Small intestine (tissue), 7 donors: ENCODE data around the gene ZNF653. TPM values are rescaled to one million over a fixed set of nuclear protein-coding genes. Genes with fewer than 3 reads are reported as not detected.
"Not testable (repeated sequence)": the region's sequence is repeated elsewhere in the genome, so short reads cannot be mapped to it uniquely, and the experiment has no call there.

ENCODE experiments used
- DNase-seq, 2 donors: peaks; one replicate each; pipeline versions ENCODE4 v3.0.0 to v3.0.0-alpha.2; 2013
- FAIRE-seq: peaks from 2 replicates; lab custom pipeline; 2012; peaks lifted over from hg19 to GRCh38; lab: Jason Lieb, UNC
- H3K27ac ChIP-seq, 3 donors: one replicate each; pipeline ENCODE4 v1.5.1; 2013; ENCODE audit warnings: low read length in 2 of 3, mild to moderate bottlenecking in 2 of 3, control low read depth in 1 of 3, inconsistent platforms in 1 of 3, low read depth in 1 of 3, moderate library complexity in 1 of 3
- H3K27me3 ChIP-seq, 3 donors: one replicate each; pipeline ENCODE4 v1.6.1; 2013; ENCODE audit warnings: low read length in 3 of 3, inconsistent platforms in 1 of 3; ENCODE audit not compliant: control insufficient read depth in 3 of 3, insufficient read depth in 3 of 3
- H3K36me3 ChIP-seq, 3 donors: one replicate each; pipeline ENCODE4 v1.6.1; 2013; ENCODE audit warnings: low read length in 3 of 3, inconsistent platforms in 1 of 3, low read depth in 1 of 3, mild to moderate bottlenecking in 1 of 3, moderate library complexity in 1 of 3; ENCODE audit not compliant: control insufficient read depth in 3 of 3, insufficient read depth in 2 of 3
- H3K4me1 ChIP-seq, 3 donors: one replicate each; pipeline ENCODE4 v1.6.1; 2013; ENCODE audit warnings: low read length in 2 of 3, inconsistent platforms in 1 of 3, low read depth in 1 of 3, mild to moderate bottlenecking in 1 of 3, moderate library complexity in 1 of 3; ENCODE audit not compliant: control insufficient read depth in 3 of 3, insufficient read depth in 2 of 3
- H3K4me3 ChIP-seq, 3 donors: one replicate each; pipeline ENCODE4 v1.5.1; 2013; ENCODE audit warnings: low read length in 3 of 3, control low read depth in 1 of 3, inconsistent platforms in 1 of 3, low read depth in 1 of 3, mild to moderate bottlenecking in 1 of 3, moderate library complexity in 1 of 3
- H3K9me3 ChIP-seq, 2 donors: one replicate each; pipeline ENCODE4 v1.6.1; 2013; ENCODE audit warnings: low read depth in 1 of 2, low read length in 1 of 2; ENCODE audit not compliant: control insufficient read depth in 2 of 2, insufficient read depth in 1 of 2
- WGBS, 3 donors: extraction: QIAGEN DNeasy Blood & Tissue Kit; methylation state at CpG; one replicate each; pipeline ENCODE4 v1.1.7; 2013; 5-methylcytosine and 5-hydroxymethylcytosine counted together
- polyA plus RNA-seq, 4 donors: library from polyadenylated mRNA; stranded (reverse) in 3 of 4; unstranded in 1 of 4; fragments of 200-250 nt in 3 of 4; fragments of 120-200 nt in 1 of 4; gene quantifications; one replicate each; pipeline versions ENCODE4 v1.2.1 to v1.2.3, GENCODE V29; 2013
- donor health status: healthy with polysubstance abuse.
- donor health status: control.
- donor health status: control.
- donor health status: Bipolar disorder and iron deficiency.
- donor health status: healthy.

ZNF653 gene
- polyA plus RNA-seq, 4 donors = 7.5 to 25.1 (median 10.4) TPM

DNA sequence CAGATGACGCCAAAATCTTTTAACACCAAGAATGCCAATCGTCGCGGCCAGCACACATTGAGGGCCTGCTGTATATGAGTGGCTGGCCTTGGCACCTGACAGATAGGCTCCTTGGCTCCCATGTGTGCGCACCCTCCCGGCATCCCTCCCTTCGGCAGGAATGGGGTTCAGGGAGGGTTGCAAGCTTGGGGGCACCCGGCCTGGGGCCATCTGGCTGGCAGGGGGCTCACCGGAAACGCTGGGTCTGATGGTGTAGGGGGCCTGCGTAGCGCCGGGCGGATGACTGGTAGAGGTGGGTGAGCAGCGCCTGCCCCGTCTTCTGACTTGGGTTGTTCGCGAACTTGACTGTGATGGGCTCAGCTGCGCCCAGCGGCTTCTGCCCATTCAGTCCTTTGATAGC, 47.8 kb downstream of the ZNF653 start:
- Histone ChIP-seq H3K4me3 (no peak overlapping the region), H3K27ac (no peak overlapping the region), H3K4me1 (no peaks in the 10 kb centered on the region), H3K9me3 (no peaks in the 10 kb centered on the region), H3K36me3 (no peaks in the 10 kb centered on the region), H3K27me3 (peaks cover 0 to 13% (median 0%) of the 10 kb centered on the region in 3 donors)
- 81 to 91% (median 83%) methylated on average over 20 of the region's 20 CpGs for WGBS, 3 donors
- DNase-seq = no peak
- FAIRE-seq = no peak

DNA sequence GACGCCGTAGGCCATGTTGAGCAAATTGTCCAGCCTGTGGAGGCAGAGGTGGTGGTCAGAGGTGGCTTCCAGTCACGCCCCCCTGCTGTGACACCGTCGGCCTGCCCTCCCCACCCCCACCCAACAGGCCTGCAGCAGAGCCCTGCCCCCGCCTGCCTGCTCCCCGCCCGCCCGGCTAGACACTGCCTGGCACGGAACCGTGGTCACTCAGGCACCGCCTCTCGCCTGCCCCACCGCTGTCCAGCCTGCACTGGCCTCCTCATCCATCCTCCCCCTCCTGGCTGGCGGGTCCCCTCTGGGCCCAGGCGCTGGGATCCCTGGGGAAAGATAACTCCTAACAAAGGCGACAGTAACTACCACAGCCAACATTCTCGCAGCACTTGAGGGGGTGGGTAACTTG, 48.5 kb downstream of the ZNF653 start:
- no peaks in the 10 kb centered on the region for H3K9me3 ChIP-seq
- H3K4me1 ChIP-seq = no peaks in the 10 kb centered on the region
- no peak for DNase-seq
- no peak for FAIRE-seq
- 15 to 31% (median 23%) methylated on average over 9 to 18 of the region's 18 CpGs for WGBS, 3 donors
- no peaks in the 10 kb centered on the region for H3K36me3 ChIP-seq
- no peak overlapping the region for H3K4me3 ChIP-seq
- H3K27ac ChIP-seq = no peak overlapping the region
- peaks cover 0 to 13% (median 0%) of the 10 kb centered on the region in 3 donors for H3K27me3 ChIP-seq

DNA sequence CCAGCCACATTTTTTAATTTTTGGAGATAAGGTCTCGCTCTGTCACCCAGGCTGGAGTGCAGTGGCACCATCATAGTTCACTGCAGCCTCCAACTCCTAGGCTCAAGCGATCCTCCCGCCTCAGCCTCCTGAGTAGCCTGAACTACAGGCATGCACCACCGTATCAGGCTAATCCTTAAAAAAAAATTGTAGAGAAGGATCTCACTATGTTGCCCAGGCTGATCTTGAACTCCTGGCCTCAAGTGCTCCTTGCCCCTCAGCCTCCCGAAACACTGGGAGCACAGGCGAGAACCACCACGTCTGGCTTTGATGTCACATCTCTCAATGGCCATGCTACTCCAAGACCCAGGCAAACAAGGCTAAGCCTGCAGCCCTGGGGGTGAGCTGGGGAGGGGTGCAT, 49.0 kb downstream of the ZNF653 start:
- Histone ChIP-seq H3K4me3 (no peak overlapping the region), H3K9me3 (no peaks in the 10 kb centered on the region), H3K4me1 (no peaks in the 10 kb centered on the region), H3K36me3 (no peaks in the 10 kb centered on the region), H3K27me3 (peaks cover 0 to 13% (median 0%) of the 10 kb centered on the region in 3 donors), H3K27ac (no peak overlapping the region)
- 77 to 86% (median 83%) methylated on average over 7 of the region's 7 CpGs for WGBS, 3 donors
- DNase-seq = no peak
- no peak for FAIRE-seq

GRCh38 chr19:11455233-11455554, 50.4 kb downstream of the ZNF653 start:
- not testable (repeated sequence) for H3K27ac ChIP-seq, FAIRE-seq, H3K4me3 ChIP-seq, H3K36me3 ChIP-seq, H3K9me3 ChIP-seq, H3K4me1 ChIP-seq, DNase-seq
- 71 to 88% (median 80%) methylated on average over 9 of the region's 9 CpGs for WGBS, 3 donors
- H3K27me3 ChIP-seq = peaks cover 0 to 13% (median 0%) of the 10 kb centered on the region in 3 donors

DNA sequence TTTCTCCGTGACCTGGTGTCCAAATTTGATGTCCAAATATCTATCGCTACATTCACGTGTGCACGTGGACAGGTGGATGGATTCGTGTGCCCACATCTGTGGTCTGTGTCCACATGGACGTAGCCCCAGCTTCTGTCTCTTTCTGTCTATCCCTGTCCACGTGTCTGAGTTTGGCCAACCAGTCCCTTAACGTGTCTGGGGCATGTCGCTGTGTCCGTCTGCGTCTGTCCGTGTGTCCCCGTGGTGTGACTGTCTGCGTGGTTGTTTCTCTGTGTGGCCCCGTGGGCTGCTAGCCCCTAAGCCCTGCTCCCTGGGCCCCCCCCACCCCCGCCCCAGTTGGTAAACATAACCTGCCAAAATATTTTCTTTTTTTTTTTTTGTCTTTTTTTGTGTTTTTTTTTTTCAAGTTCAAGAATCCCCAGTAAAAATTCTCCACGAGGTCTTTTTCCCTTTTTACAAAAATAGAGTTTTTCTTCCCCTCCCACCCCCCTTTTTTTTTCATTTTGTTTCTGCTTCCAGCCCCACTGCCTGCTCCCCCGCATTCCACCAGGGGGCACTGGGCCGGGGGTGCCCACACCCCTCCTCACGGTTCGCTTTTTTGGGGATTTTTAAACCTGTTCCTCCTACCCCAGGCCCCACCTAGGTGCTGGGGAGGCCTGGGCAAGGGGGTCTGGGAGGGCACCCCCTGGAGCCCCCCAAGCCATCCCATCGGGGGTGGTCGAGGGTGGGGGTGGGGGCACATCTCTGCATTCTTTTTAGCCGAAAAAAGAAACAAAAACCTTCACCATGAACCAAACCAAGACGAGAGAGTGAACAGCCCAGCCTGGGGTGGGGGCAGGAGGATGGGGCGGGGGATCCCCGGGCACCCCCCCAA, 51.9 kb downstream of the ZNF653 start:
- no peak for FAIRE-seq
- peaks cover 0 to 13% (median 0%) of the 10 kb centered on the region in 3 donors for H3K27me3 ChIP-seq

GRCh38 chr19:11452620-11453310, 52.9 kb downstream of the ZNF653 start:
- peaks cover 0 to 10% (median 0%) of the 10 kb centered on the region in 3 donors for H3K27me3 ChIP-seq
- WGBS, 3 donors = 76 to 83% (median 80%) methylated on average over 32 to 33 of the region's 33 CpGs
- FAIRE-seq (no peak), DNase-seq (no peak)
- no peak overlapping the region for H3K27ac ChIP-seq
- no peaks in the 10 kb centered on the region for H3K9me3 ChIP-seq
- peaks cover 0 to 3% (median 0%) of the 10 kb centered on the region in 3 donors for H3K4me1 ChIP-seq
- peaks cover 8 to 31% (median 9%) of the 10 kb centered on the region in 3 donors for H3K36me3 ChIP-seq
- no peak overlapping the region for H3K4me3 ChIP-seq

More for the DNA sequence above, 51.9 kb downstream of the ZNF653 start:
- Histone ChIP-seq H3K9me3 (no peaks in the 10 kb centered on the region), H3K4me1 (no peaks in the 10 kb centered on the region), H3K4me3 (no peak overlapping the region), H3K27ac (no peak overlapping the region), H3K36me3 (peaks cover under 1 to 22% (median 2%) of the 10 kb centered on the region in 3 donors)
- no peak for DNase-seq
- WGBS, 3 donors = 43 to 53% (median 49%) methylated on average over 27 of the region's 27 CpGs

DNA sequence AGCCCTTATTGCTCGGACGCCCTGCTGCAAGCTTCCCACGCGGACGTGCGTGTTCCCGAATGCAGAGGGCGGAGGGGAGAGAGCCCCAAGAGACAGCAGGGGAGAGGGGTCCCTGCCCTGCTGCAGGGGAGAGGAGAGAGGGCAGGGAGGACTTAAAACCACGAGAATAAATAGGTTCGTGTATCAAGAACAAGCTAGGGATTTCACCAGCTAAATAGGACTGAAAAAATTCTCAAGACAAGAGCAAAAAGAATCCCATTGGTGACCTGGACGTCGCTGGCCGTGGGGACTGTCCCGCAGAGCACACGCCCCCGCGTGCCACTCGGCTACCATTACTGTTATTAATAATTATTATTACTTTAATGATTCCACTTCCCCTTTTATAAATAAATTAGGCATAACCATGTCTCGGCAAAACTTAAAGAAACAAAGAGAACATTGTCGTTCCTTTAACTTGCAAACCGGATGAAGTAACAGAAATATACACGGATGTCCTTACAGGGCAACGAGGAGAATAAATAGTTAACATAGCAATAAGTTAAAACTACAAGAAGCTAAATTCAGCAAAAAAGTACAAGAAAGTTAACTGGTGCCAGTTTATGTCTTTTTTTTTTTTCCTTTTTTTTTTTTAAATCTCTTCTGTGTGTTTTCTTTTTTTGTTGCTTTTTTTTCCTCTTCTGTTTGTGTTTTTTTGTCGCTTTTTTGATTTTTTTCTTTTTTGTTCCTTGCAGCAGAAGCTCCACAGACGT, 53.6 kb downstream of the ZNF653 start:
- Histone ChIP-seq H3K36me3 (peaks cover 10 to 39% (median 11%) of the 10 kb centered on the region in 3 donors), H3K4me3 (no peak overlapping the region), H3K27me3 (peaks cover 0 to 3% (median 0%) of the 10 kb centered on the region in 3 donors), H3K4me1 (peaks cover 0 to 3% (median 0%) of the 10 kb centered on the region in 3 donors), H3K9me3 (no peaks in the 10 kb centered on the region), H3K27ac (no peak overlapping the region)
- WGBS, 3 donors = 35 to 37% (median 35%) methylated on average over 23 to 25 of the region's 25 CpGs
- DNase-seq (no peak), FAIRE-seq (no peak)

DNA sequence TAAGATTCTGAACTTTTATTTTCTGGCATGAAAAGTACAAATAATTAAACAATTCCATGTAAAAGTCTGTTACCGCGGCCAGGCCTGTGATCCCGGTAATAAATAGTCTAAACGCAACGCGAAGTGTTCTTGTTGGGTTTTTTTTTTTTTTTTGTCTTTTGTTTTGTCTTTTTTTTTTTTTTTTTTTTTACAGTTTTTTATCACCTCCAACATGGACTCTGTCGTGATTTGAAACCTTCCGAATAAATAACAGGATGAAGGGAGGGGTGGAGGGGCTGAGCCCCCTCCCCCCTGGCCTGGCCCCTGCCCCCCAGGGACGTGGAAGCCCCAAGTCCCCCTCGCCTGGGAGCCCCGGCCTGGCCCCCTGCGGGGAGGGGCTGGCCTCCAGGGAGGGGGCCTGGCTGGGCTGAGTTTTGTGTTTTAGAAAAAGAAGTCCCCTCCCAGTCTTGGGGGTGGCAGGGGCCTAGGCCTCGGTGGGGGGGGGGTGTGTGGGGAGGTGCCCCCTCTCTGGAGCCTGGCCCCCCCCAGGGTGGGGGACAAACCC, 54.2 kb downstream of the ZNF653 start:
- no peak for DNase-seq
- no peaks in the 10 kb centered on the region for H3K9me3 ChIP-seq
- H3K27me3 ChIP-seq = peaks cover 0 to 3% (median 0%) of the 10 kb centered on the region in 3 donors
- peaks cover 0 to 3% (median 0%) of the 10 kb centered on the region in 3 donors for H3K4me1 ChIP-seq
- no peak for FAIRE-seq
- H3K27ac ChIP-seq = no peak overlapping the region
- peaks cover 11 to 45% (median 12%) of the 10 kb centered on the region in 3 donors for H3K36me3 ChIP-seq
- no peak overlapping the region for H3K4me3 ChIP-seq
- WGBS, 3 donors = 20 to 38% (median 32%) methylated on average over 12 to 13 of the region's 13 CpGs
